ENCODE results near the gene CYBA.
"Not testable (repeated sequence)": the region's sequence is repeated elsewhere in the genome, so short reads cannot be mapped to it uniquely, and the experiment has no call there.

CYBA gene

GRCh38 chr16:88686062-88686438 is 35.2 kb upstream of the CYBA start:
- no peak for DNase-seq

GRCh38 chr16:88685156-88686061 is 34.6 kb upstream of the CYBA start:
- DNase-seq: no peak

DNA sequence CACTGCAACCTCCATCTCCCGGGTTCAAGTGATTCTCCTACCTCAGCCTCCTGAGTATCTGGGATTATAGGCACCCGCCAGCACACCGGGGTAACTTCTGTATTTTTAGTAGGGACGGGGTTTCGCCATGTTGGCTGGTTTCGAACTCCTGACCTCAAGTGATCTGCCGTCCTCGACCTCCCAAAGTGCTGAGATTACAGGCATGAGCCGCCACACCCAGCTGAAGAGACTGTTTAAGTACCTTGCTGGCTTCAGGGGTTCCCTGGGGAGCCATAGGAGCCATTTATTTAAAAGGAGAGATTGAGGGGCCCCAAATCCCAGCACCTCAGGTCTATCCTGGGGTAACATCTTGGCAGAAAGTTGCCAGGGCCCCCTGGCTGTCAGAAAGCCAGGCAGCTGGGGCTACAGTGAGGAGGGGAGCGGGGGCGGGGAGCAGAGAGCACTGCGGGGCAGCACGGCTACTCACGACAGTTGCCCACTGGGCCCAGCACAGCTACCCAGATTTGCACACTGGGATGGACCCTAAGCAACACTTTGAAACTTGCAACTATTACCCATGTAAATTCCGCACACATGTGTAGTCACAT is 33.8 kb upstream of the CYBA start:
- no peak for DNase-seq

GRCh38 chr16:88681709-88682451 is 31.0 kb upstream of the CYBA start:
- no peak for DNase-seq

DNA sequence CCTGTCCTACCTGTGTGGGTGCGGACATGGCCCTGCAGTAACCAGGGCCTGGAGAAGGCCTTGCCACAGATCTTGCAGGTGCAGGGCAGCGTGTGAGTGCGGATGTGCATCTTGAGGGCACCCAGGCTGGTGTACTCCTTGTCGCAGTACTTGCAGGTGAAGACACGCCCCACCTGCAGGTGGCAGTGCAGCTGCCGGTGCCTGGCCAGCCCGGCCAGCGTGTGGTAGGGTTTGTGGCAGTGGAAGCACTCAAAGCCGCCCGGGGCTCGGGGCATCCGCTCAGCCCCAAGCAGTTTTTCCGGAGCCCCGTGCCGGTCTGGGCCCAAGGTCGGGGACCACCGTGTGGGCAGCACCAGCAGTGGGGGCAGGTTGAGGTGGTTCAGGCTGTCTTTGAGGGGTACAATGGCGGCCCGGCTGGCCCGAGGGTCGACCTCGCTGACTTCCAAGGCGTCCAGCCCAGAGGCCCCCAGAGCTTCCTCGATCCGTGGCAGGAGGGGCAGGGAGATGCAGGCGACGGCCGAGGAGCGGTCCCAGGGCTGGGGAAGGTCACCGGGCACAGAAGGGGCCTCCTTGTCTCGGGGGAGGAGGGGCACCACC is 30.3 kb upstream of the CYBA start:
- no peak for DNase-seq

DNA sequence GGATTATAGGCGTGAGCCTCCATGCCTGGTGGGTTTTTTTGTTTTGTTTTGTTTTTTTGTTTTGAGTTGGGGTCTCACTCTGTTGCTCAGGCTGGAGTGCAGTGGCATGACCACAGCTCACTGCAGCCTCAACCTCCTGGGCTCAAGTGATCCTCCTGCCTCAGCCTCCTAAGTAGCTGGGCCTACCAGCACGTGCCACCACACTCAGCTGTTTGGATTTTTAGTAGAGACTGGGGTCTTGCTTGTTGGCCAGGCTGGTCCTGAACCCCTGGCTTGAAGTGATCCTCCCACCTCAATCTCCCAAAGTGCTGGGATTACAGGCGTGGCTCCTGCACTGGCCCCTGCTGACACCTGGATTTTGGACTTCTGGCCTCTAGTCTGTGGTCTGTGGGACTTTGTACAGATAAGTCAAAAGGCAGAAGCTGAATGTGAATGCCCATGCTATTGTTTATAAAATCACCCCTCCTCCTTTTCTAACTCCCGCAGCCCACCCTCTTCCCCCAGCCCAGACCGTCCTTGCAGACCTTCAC is 29.8 kb upstream of the CYBA start:
- DNase-seq: no peak

DNA sequence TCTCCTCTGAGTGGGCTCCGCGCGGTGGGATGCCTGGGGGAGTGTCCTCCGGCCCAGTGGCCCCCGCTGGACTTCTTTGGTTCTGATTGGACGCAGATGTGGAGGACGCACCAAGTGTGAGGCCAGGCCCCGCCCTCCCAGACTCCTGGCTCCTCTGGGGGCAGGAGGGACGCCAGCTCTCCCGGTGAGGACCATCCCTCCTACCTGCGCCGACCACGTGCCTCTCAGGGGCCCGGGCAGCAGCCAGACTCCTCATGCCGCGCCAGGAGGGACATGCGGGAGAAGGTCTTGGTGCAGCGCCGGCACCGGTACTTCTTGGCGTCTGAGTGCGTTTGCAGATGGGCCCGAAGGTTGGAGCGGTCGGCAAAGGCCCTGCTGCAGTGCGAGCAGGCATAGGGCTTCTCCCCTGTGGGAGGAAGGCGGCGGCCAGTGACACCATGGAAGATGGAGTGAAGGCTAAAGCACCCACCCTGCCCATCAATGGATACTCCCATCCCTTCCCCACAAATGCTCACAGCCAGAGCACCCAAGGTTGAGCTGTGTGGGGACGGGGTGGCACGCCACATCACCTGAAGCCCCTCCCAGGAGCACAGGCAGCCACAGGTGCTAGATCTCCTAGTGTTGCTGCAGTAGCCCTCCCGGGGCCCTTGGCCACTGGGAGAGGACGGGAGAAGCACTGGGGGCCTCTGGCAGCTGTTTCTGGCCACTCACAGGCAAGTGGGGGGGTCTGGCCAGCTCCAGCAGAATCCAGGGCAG is 27.5 kb upstream of the CYBA start:
- DNase-seq: no peak

- DNase-seq: no peak
Measured at GRCh38 chr16:88677721-88678120, 26.9 kb upstream of the CYBA start.

GRCh38 chr16:88676502-88677242 is 25.8 kb upstream of the CYBA start:
- DNase-seq: no peak

- no peak for DNase-seq
Measured at GRCh38 chr16:88673716-88674379, 23.0 kb upstream of the CYBA start.

- DNase-seq: no peak
Measured at GRCh38 chr16:88672776-88673175, 21.9 kb upstream of the CYBA start.

DNA sequence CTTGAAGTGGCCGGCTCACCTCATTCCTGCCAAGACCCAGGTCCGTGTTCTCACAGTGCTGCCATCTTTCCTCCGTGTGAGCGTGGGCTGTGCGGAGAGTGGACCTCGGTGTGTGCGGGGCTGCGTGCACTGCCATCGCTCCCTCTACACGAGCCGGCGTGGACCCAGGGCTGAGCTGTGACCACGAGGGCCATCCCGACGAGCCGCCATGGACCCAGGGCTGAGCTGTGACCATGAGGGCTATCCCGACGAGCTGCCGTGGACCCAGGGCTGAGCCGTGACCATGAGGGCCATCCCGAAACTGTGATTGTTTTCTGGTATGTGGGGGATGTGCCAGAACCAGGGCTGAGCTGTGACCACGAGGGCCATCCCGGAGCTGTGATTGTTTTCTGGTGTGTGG is 21.0 kb upstream of the CYBA start:
- DNase-seq: no peak

- no peak for DNase-seq
Measured at GRCh38 chr16:88669980-88670379, 19.1 kb upstream of the CYBA start.

DNA sequence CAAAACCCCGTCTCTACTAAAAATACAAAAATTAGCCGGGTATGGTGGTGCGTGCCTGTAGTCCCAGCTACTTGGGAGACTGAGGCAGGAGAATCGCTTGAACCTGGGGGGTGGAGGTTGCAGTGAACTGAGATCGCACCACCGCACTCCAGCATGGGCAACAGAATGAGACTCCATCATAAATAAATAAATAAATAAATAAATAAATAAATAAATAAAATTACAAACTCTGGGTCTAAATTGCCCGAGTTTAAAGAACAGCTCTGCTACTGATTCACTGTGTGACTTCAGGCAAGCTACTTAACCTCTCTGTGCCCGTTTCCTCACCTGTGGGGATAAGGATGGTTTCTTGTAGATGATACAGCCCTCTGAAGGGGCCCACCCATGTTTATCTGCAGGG is 18.6 kb upstream of the CYBA start:
- DNase-seq: not testable (repeated sequence)

GRCh38 chr16:88667461-88667860 is 16.6 kb upstream of the CYBA start:
- no peak for DNase-seq

- no peak for DNase-seq
Measured at GRCh38 chr16:88665570-88665969, 14.7 kb upstream of the CYBA start.

- DNase-seq: no peak
Measured at GRCh38 chr16:88665148-88665547, 14.3 kb upstream of the CYBA start.

- peak; percentile 91 for DNase-seq
Measured at GRCh38 chr16:88662843-88663606, 12.2 kb upstream of the CYBA start, which contains the start of gene MVD. Gene MVD (minus strand): TSS chr16:88663091. CDS start chr16:88663080, 11 bp downstream.

DNA sequence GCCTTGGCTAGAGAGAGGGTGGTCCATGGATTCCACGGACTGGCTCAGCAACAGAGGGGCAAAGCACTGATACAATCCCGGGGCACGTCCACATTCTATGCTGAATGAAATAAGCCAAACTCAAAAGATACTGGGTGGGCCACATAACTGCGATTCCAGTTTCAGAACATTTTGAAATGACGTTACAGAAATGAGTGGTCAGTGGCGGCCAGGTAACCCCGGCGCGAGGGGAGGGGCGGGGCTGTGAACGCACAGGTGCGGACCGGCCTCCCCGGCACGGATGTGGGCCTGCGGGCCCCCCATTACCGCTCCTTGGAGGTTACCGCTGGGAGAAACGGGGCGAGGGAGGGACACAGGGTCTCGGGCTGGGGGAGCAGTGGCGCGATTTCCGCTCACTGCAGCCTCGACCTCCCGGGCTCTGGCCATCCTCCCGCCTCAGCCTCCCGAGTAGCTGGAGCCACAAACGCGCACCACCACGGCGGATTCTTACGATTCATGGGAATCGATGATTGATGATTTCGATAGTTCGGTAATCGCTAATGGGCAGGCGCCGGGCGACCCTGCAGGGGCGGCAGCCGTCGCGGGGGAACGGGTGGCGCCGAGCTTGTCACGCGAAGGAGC is 11.5 kb upstream of the CYBA start:
- DNase-seq: no peak

DNA sequence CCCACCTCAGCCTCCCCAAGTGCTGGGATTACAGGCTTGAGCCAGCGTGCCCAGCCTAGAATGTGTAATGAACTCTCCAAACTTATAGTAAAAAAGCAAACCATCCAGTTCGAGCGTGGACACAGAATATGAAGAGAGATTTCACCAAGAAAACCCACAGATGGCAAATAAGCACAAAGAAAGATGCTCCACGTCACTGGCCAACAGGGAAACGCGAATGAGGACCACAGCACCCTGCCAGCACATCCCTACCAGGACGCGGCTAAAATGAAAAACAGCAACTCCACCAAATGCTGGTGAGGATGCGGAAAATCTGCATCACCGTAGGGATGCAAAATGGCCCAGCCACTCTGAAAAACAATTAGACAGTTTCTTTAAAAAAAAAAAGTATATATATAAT is 10.6 kb upstream of the CYBA start:
- no peak for DNase-seq
